Endothelial cell of umbilical vein (primary cell): ENCODE data around the gene ZNF827.

Source experiments
- CTCF ChIP-seq, 2 donors: IDR thresholded peaks; 1 replicate in 1 of 2; 2 replicates in 1 of 2; pipeline ENCODE4 v1.5.1; 2011; ENCODE audit warnings: low read length in 2 of 2, mild to moderate bottlenecking in 2 of 2, moderate library complexity in 2 of 2, control low read depth in 1 of 2, inconsistent platforms in 1 of 2, low read depth in 1 of 2; ENCODE audit not compliant: insufficient read depth in 1 of 2; ENCODE audit errors: extremely low read depth in 1 of 2
- EZH2 ChIP-seq: IDR thresholded peaks from 2 replicates; pipeline ENCODE4 v1.6.1; 2012; ENCODE audit warnings: borderline replicate concordance, low read depth, mild to moderate bottlenecking, moderate library complexity, low read length, inconsistent platforms; ENCODE audit not compliant: severe bottlenecking
- FOS ChIP-seq: IDR thresholded peaks from 2 replicates; pipeline ENCODE4 v1.6.1; 2011; ENCODE audit warnings: mild to moderate bottlenecking, low read length, moderate library complexity, borderline replicate concordance; ENCODE audit not compliant: insufficient read depth
- GATA2 ChIP-seq: IDR thresholded peaks from 2 replicates; pipeline ENCODE4 v1.7.0; 2011; ENCODE audit warnings: low read depth, mild to moderate bottlenecking, moderate library complexity, mixed read lengths, low read length; ENCODE audit not compliant: insufficient read length, insufficient read depth
- JUN ChIP-seq: IDR thresholded peaks from 2 replicates; pipeline ENCODE4 v1.6.1; 2011; ENCODE audit warnings: borderline replicate concordance, low read depth; ENCODE audit not compliant: insufficient read length, insufficient read depth
- MAX ChIP-seq: IDR thresholded peaks from 2 replicates; pipeline ENCODE4 v1.6.1; 2011; ENCODE audit not compliant: insufficient read depth, insufficient read length
- MYC ChIP-seq: IDR thresholded peaks from one replicate; pipeline ENCODE4 v1.6.1; 2011; ENCODE audit warnings: mild to moderate bottlenecking, low read depth, low read length
- POLR2A ChIP-seq: IDR thresholded peaks from 2 replicates; pipeline ENCODE4 v1.6.1; 2012; ENCODE audit warnings: low read depth, mild to moderate bottlenecking, control low read depth, low read length
- POLR2AphosphoS5 ChIP-seq: IDR thresholded peaks from 2 replicates; pipeline ENCODE4 v1.6.1; 2012; ENCODE audit warnings: low read depth, mild to moderate bottlenecking, control low read depth, low read length, moderate library complexity; ENCODE audit not compliant: insufficient read depth

- TF ChIP-seq POLR2AphosphoS5 (no peak), CTCF (IDR thresholded peaks at IDR 0.05; ENCODE audit: extremely low read depth in 1 of 2, insufficient read depth in 1 of 2, low read depth in 1 of 2, low read length in 2 of 2) (no peak), EZH2 (no peak), MYC (no peak), POLR2A (no peak), FOS (no peak), GATA2 (no peak), MAX (no peak), JUN (no peak)
These were observed 40.2 kb downstream of the ZNF827 start for GRCh38 chr4:145898466-145898865.
